ENCODE data around the gene PROSER3.

Gene PROSER3

GRCh38 chr19:35785339-35785627 lies 27.3 kb downstream of the PROSER3 start:
- no peak overlapping the region for H3K4me3 ChIP-seq (ENCODE audit: low read depth, low read length)
- H3K27me3 ChIP-seq (replicated peaks): no peaks in the 10 kb centered on the region
- no peaks in the 10 kb centered on the region for H3K36me3 ChIP-seq (replicated peaks)
- in situ Hi-C loops (cut with HindIII; ENCODE audit: low pct_ligation_motif_present, low sequenced_read_pairs): no loop called here
- TF ChIP-seq, protein P1, sequence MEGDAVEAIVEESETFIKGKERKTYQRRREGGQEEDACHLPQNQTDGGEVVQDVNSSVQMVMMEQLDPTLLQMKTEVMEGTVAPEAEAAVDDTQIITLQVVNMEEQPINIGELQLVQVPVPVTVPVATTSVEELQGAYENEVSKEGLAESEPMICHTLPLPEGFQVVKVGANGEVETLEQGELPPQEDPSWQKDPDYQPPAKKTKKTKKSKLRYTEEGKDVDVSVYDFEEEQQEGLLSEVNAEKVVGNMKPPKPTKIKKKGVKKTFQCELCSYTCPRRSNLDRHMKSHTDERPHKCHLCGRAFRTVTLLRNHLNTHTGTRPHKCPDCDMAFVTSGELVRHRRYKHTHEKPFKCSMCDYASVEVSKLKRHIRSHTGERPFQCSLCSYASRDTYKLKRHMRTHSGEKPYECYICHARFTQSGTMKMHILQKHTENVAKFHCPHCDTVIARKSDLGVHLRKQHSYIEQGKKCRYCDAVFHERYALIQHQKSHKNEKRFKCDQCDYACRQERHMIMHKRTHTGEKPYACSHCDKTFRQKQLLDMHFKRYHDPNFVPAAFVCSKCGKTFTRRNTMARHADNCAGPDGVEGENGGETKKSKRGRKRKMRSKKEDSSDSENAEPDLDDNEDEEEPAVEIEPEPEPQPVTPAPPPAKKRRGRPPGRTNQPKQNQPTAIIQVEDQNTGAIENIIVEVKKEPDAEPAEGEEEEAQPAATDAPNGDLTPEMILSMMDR (IDR thresholded peaks at IDR 0.05; ENCODE audit: low read depth, low read length, missing control alignments): no peak
- H3K27ac ChIP-seq: no peak overlapping the region
- DNase-seq: no peak

DNA sequence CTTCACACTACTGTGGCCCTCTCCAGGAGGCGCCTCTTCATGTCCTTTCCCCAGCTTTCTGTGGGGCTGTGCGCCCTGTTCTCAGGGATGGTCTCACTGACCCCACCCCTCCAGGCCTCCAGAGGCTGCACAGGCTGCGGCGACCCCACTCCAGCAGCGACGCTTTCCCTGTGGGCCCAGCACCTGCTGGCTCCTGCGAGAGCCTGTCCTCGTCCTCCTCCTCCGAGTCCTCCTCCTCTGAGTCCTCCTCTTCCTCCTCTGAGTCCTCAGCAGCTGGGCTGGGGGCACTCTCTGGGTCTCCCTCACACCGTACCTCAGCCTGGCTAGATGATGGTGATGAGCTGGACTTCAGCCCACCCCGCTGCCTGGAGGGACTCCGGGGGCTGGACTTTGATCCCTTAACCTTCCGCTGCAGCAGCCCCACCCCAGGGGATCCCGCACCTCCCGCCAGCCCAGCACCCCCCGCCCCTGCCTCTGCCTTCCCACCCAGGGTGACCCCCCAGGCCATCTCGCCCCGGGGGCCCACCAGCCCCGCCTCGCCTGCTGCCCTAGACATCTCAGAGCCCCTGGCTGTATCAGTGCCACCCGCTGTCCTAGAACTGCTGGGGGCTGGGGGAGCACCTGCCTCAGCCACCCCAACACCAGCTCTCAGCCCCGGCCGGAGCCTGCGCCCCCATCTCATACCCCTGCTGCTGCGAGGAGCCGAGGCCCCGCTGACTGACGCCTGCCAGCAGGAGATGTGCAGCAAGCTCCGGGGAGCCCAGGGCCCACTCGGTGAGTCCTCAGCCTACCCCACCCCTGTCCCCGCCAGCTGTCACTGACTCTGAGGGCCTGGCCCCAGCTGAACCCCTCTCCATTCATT lies 28.6 kb downstream of the PROSER3 start:
- DNase-seq: no peak
- Histone ChIP-seq H3K27ac (no peak overlapping the region), H3K27me3 (replicated peaks) (no peaks in the 10 kb centered on the region), H3K36me3 (replicated peaks) (no peaks in the 10 kb centered on the region), H3K4me3 (ENCODE audit: low read depth, low read length) (no peak overlapping the region)
- TF ChIP-seq, protein P1 (IDR thresholded peaks at IDR 0.05; ENCODE audit: low read depth, low read length, missing control alignments): no peak
- in situ Hi-C loops (cut with HindIII; ENCODE audit: low pct_ligation_motif_present, low sequenced_read_pairs): no loop called here

- no peak overlapping the region for H3K4me3 ChIP-seq (ENCODE audit: low read depth, low read length)
- no peak for DNase-seq
- H3K27me3 ChIP-seq (replicated peaks): no peaks in the 10 kb centered on the region
- H3K36me3 ChIP-seq (replicated peaks): no peaks in the 10 kb centered on the region
- H3K27ac ChIP-seq: no peak overlapping the region
- TF ChIP-seq, protein P1 (IDR thresholded peaks at IDR 0.05; ENCODE audit: low read depth, low read length, missing control alignments): no peak
- in situ Hi-C loops (cut with HindIII; ENCODE audit: low pct_ligation_motif_present, low sequenced_read_pairs): no loop called here
Measured at GRCh38 chr19:35787227-35787799, 29.3 kb downstream of the PROSER3 start.

DNA sequence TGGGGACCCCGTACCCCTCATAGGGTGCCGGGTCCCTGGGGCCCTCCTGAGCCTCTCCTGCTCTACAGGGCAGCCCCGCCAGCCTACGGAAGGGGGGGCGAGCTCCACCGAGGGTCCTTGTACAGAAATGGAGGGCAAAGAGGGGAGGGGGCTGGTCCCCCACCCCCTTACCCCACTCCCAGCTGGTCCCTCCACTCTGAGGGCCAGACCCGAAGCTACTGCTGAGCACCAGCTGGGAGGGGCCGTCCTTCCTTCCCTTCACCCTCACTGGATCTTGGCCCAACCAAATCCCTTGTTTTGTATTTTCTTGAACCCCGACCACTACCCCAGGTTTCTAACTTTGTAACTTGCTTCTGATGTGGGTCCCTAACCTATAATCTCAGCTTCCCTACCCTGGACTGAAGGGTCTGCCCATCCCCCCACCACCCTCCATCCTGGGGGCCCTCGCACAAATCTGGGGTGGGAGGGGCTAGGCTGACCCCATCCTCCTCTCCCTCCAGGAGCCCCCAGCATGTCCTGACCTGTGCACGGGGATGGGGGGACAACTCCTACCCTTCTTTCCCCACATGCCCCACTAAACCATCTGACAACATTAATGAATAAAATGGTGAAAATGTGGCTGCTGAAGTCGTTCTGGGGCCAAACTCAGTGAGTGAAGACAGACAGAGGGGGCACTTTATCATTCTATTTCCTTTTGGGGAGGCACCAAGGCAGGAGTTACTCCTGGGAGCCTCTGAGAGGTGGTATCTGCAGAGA lies 30.4 kb downstream of the PROSER3 start:
- Histone ChIP-seq H3K27ac (no peak overlapping the region), H3K4me3 (ENCODE audit: low read depth, low read length) (no peak overlapping the region), H3K27me3 (replicated peaks) (no peaks in the 10 kb centered on the region), H3K36me3 (replicated peaks) (no peaks in the 10 kb centered on the region)
- in situ Hi-C loops (cut with HindIII; ENCODE audit: low pct_ligation_motif_present, low sequenced_read_pairs): no loop called here
- TF ChIP-seq, protein P1 (IDR thresholded peaks at IDR 0.05; ENCODE audit: low read depth, low read length, missing control alignments): no peak
- DNase-seq: no peak

- H3K27ac ChIP-seq: no peak overlapping the region
- TF ChIP-seq, protein P1 (IDR thresholded peaks at IDR 0.05; ENCODE audit: low read depth, low read length, missing control alignments): no peak
- no peaks in the 10 kb centered on the region for H3K36me3 ChIP-seq (replicated peaks)
- no peak for DNase-seq
- in situ Hi-C loops (cut with HindIII; ENCODE audit: low pct_ligation_motif_present, low sequenced_read_pairs): no loop called here
- H3K4me3 ChIP-seq (ENCODE audit: low read depth, low read length): no peak overlapping the region
- H3K27me3 ChIP-seq (replicated peaks): no peaks in the 10 kb centered on the region
Measured at GRCh38 chr19:35789195-35789977, 31.4 kb downstream of the PROSER3 start.

Data from brain microvascular endothelial cell (primary cell).